ENCODE data around the gene ATRX. TPM values are rescaled to one million over a fixed set of nuclear protein-coding genes. Genes with fewer than 3 reads are reported as not detected.
"Not testable (repeated sequence)": the region's sequence is repeated elsewhere in the genome, so short reads cannot be mapped to it uniquely, and the experiment has no call there.

The ATRX gene
- total RNA-seq, 1 donor from 2014 or later = 48.5 TPM

GRCh38 chrX:77621453-77621852, 164.6 kb downstream of the ATRX start:
- not testable (repeated sequence) for DNase-seq (ENCODE audit: low read depth in 2 of 2)

GRCh38 chrX:77617206-77617605, 168.8 kb downstream of the ATRX start:
- no peak for DNase-seq (ENCODE audit: low read depth in 2 of 2)

- DNase-seq (ENCODE audit: low read depth in 2 of 2) = no peak
Measured at GRCh38 chrX:77603635-77604336, 182.2 kb downstream of the ATRX start.

GRCh38 chrX:77597511-77597910, 188.5 kb downstream of the ATRX start:
- DNase-seq (ENCODE audit: low read depth in 2 of 2) = no peak

- DNase-seq (ENCODE audit: low read depth in 2 of 2) = peak; percentile 12 to 38
Measured at GRCh38 chrX:77597090-77597489, 188.9 kb downstream of the ATRX start.

- DNase-seq (ENCODE audit: low read depth in 2 of 2) = no peak
Measured at GRCh38 chrX:77595848-77596247, 190.2 kb downstream of the ATRX start.

GRCh38 chrX:77572322-77572721, 213.7 kb downstream of the ATRX start:
- DNase-seq (ENCODE audit: low read depth in 2 of 2) = no peak

GRCh38 chrX:77565278-77565677, 220.7 kb downstream of the ATRX start:
- no peak for DNase-seq (ENCODE audit: low read depth in 2 of 2)

- DNase-seq (ENCODE audit: low read depth in 2 of 2) = peak in 1 of 2 donors; percentile 40
Measured at GRCh38 chrX:77564823-77565222, 221.2 kb downstream of the ATRX start.

- no peak for DNase-seq (ENCODE audit: low read depth in 2 of 2)
Measured at GRCh38 chrX:77561372-77561771, 224.6 kb downstream of the ATRX start.

GRCh38 chrX:77556276-77556675, 229.7 kb downstream of the ATRX start:
- no peak for DNase-seq (ENCODE audit: low read depth in 2 of 2)

- no peak for DNase-seq (ENCODE audit: low read depth in 2 of 2)
Measured at GRCh38 chrX:77548751-77549150, 237.3 kb downstream of the ATRX start.

GRCh38 chrX:77539778-77540177, 246.2 kb downstream of the ATRX start:
- not testable (repeated sequence) for DNase-seq (ENCODE audit: low read depth in 2 of 2)

- not testable (repeated sequence) for DNase-seq (ENCODE audit: low read depth in 2 of 2)
Measured at GRCh38 chrX:77531261-77531660, 254.8 kb downstream of the ATRX start.

GRCh38 chrX:77528034-77528433, 258.0 kb downstream of the ATRX start:
- no peak for DNase-seq (ENCODE audit: low read depth in 2 of 2)

- DNase-seq (ENCODE audit: low read depth in 2 of 2) = no peak
Measured at GRCh38 chrX:77527233-77528001, 258.6 kb downstream of the ATRX start.

- no peak for DNase-seq (ENCODE audit: low read depth in 2 of 2)
Measured at GRCh38 chrX:77519765-77520164, 266.3 kb downstream of the ATRX start.

GRCh38 chrX:77514177-77514576, 271.8 kb downstream of the ATRX start:
- no peak for DNase-seq (ENCODE audit: low read depth in 2 of 2)

- peak in 1 of 2 donors; percentile 49 for DNase-seq (ENCODE audit: low read depth in 2 of 2)
Measured at GRCh38 chrX:77510007-77510406, 276.0 kb downstream of the ATRX start.

GRCh38 chrX:77505227-77505626, 280.8 kb downstream of the ATRX start:
- peak; percentile 36 to 58 for DNase-seq (ENCODE audit: low read depth in 2 of 2)

- no peak for DNase-seq (ENCODE audit: low read depth in 2 of 2)
Measured at GRCh38 chrX:77502951-77503525, 283.0 kb downstream of the ATRX start.

GRCh38 chrX:77500164-77500563, 285.9 kb downstream of the ATRX start:
- not testable (repeated sequence) for DNase-seq (ENCODE audit: low read depth in 2 of 2)

Data from dermis microvascular lymphatic vessel endothelial cell (primary cell).